SJCRH30 (cell line): ENCODE data around the gene ZCRB1. TPM values are rescaled to one million over a fixed set of nuclear protein-coding genes. Genes with fewer than 3 reads are reported as not detected.

Experiments used
- DNase-seq, 2 experiments: peaks; one replicate each; pipeline ENCODE4 v3.0.0-alpha.2; 2015 to 2020
- H3K27ac ChIP-seq: fragments of 250-450 bp; sonication (Bioruptor Pico); 2 replicates; pipeline ENCODE4 v1.5.1; 2020; ENCODE audit warnings: mild to moderate bottlenecking, moderate library complexity
- H3K27me3 ChIP-seq: fragments of 250-450 bp; sonication (Bioruptor Pico); 2 replicates; pipeline ENCODE4 v1.5.1; 2020; ENCODE audit warnings: mild to moderate bottlenecking, moderate library complexity
- H3K36me3 ChIP-seq: fragments of 250-450 bp; sonication (Bioruptor Pico); 2 replicates; pipeline ENCODE4 v1.5.1; 2020; ENCODE audit warnings: mild to moderate bottlenecking, moderate library complexity
- H3K4me1 ChIP-seq: fragments of 250-450 bp; sonication (Bioruptor Pico); 2 replicates; pipeline ENCODE4 v1.5.1; 2020; ENCODE audit warnings: mild to moderate bottlenecking, moderate library complexity
- H3K4me3 ChIP-seq: fragments of 250-450 bp; sonication (Bioruptor Pico); 2 replicates; pipeline ENCODE4 v1.5.1; 2020; ENCODE audit warnings: mild to moderate bottlenecking, moderate library complexity
- H3K9me3 ChIP-seq: fragments of 250-450 bp; sonication (Bioruptor Pico); replicated peaks from 2 replicates; pipeline ENCODE4 v1.5.1; 2020; ENCODE audit warnings: mild to moderate bottlenecking, moderate library complexity
- total RNA-seq: library from RNA; depleted of rRNA; stranded (reverse); fragments of >200 nt; shearing (Covaris generic); gene quantifications from 2 replicates; pipeline ENCODE4 v1.2.3, GENCODE V29; 2014; rRNA removed

The ZCRB1 gene
- total RNA-seq, 1 experiment from 2014 or later = 73.7 TPM

- Histone ChIP-seq H3K36me3 (no peaks in the 10 kb centered on the region), H3K27me3 (no peaks in the 10 kb centered on the region)
Measured at GRCh38 chr12:42278128-42278510, 47.8 kb downstream of the ZCRB1 start.

DNA sequence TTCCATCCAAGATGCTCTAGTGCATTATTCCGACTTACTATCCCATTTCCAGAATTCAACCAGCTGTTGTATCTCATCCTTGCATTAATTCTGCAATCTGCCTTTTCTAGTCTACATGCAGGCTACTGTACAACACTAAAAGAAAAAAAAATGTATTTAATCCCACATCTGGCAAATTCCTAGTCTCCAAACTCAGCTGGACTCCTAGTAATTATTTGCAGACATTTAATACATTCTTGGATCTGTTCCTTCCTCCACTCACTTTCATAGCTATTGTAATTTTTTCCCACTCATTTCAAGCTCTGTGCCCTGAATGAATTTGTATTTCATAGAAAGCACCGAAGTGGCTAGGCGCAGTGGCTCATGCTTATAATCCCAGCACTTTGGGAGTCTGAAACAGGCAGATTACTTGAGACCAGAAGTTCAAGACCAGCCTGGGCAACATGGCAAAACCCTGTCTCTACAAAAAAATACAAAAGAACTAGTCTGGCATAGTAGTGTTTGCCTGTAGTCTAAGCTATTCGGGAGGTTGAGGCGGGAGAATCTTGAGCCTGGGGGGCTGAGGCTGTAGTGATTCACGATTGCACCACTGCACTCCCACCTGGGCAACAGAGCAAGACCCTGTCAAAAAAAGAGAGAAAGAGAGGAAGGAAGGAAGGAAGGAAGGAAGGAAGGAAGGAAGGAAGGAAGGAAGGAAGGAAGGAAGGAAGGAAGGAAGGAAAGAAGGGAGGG is 48.3 kb downstream of the ZCRB1 start:
- DNase-seq = no peak
- Histone ChIP-seq H3K4me3 (no peak overlapping the region), H3K9me3 (0 out of 2 replicates have a peak, but pooled peaks cover 5% of the 10 kb centered on the region), H3K36me3 (no peaks in the 10 kb centered on the region), H3K27ac (no peak overlapping the region), H3K27me3 (no peaks in the 10 kb centered on the region), H3K4me1 (no peaks in the 10 kb centered on the region)

More at GRCh38 chr12:42278128-42278510, 47.8 kb downstream of the ZCRB1 start:
- DNase-seq = no peak
- Histone ChIP-seq H3K4me1 (no peaks in the 10 kb centered on the region), H3K4me3 (no peak overlapping the region), H3K27ac (no peak overlapping the region), H3K9me3 (0 out of 2 replicates have a peak, but pooled peaks cover 1% of the 10 kb centered on the region)

- no peaks in the 10 kb centered on the region for H3K36me3 ChIP-seq
- DNase-seq = no peak
- H3K27me3 ChIP-seq = no peaks in the 10 kb centered on the region
- no peaks in the 10 kb centered on the region for H3K4me1 ChIP-seq
- H3K9me3 ChIP-seq = 0 out of 2 replicates have a peak, but pooled peaks cover 5% of the 10 kb centered on the region
- no peak overlapping the region for H3K27ac ChIP-seq
- H3K4me3 ChIP-seq = no peak overlapping the region
Measured at GRCh38 chr12:42275499-42275898, 50.4 kb downstream of the ZCRB1 start.

DNA sequence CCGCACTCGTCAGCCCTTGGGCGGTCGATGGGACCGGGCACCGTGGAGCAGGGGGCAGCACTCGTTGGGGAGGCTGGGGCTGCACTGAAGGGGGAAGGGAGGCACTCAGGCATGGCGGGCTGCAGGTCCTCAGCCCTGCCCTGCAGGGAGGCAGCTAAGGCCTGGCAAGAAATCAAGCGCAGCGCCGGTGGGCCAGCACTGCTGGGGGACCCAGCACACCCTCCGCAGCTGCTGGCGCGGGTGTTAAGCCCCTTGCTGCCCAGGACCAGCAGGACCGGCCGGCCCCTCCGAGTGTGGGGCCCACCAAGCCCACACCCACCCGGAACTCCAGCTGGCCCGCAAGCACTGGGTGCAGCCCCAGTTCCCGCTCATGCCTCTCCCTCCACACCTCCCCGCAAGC is 52.2 kb downstream of the ZCRB1 start:
- Histone ChIP-seq H3K27me3 (no peaks in the 10 kb centered on the region), H3K4me1 (peaks cover 8% of the 10 kb centered on the region; the same call in 1 of the 2 replicates), H3K36me3 (no peaks in the 10 kb centered on the region), H3K4me3 (no peak overlapping the region), H3K27ac (no peak overlapping the region), H3K9me3 (0 out of 2 replicates have a peak, but pooled peaks cover 5% of the 10 kb centered on the region)
- DNase-seq = no peak

DNA sequence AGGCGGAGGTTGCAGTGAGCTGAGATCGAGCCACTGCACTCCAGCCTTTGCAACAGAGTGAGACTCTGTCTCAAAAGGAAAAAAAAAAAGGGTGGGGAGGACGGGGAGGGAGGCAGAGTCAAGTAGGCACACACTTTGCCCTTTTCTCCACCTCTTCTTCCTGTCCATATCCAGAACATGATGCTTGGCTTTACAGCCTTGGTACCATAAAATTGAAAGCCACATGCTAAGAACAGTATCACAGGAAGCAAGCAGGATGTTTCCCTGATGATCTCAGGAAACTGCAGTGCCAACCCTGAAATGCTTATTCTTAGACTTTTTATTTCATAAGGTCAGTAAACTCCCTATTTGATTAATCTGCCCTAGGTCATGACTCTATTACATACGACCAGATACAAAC is 55.3 kb downstream of the ZCRB1 start:
- H3K36me3 ChIP-seq = no peaks in the 10 kb centered on the region

GRCh38 chr12:42267413-42268190 is 58.3 kb downstream of the ZCRB1 start:
- H3K4me3 ChIP-seq = peak overlapping the region; percentile 7; the same call in 1 of the 2 replicates
- no peaks in the 10 kb centered on the region for H3K9me3 ChIP-seq
- no peak overlapping the region for H3K27ac ChIP-seq
- H3K36me3 ChIP-seq = no peaks in the 10 kb centered on the region
- H3K27me3 ChIP-seq = no peaks in the 10 kb centered on the region
- DNase-seq = peak; percentile 69 to 73
- H3K4me1 ChIP-seq = peaks cover 11% of the 10 kb centered on the region; the same call in 1 of the 2 replicates

More for the DNA sequence above, 55.3 kb downstream of the ZCRB1 start:
- no peak for DNase-seq
- Histone ChIP-seq H3K4me1 (peaks cover 8% of the 10 kb centered on the region; the same call in 1 of the 2 replicates), H3K27me3 (no peaks in the 10 kb centered on the region), H3K27ac (no peak overlapping the region), H3K4me3 (no peak overlapping the region), H3K9me3 (0 out of 2 replicates have a peak, but pooled peaks cover 5% of the 10 kb centered on the region)

GRCh38 chr12:42266579-42267230 is 59.2 kb downstream of the ZCRB1 start:
- Histone ChIP-seq H3K4me1 (peaks cover 18% of the 10 kb centered on the region; the same call in 1 of the 2 replicates), H3K4me3 (no peak overlapping the region), H3K9me3 (no peaks in the 10 kb centered on the region), H3K36me3 (no peaks in the 10 kb centered on the region), H3K27ac (no peak overlapping the region), H3K27me3 (no peaks in the 10 kb centered on the region)
- no peak for DNase-seq

GRCh38 chr12:42262271-42262670 is 63.6 kb downstream of the ZCRB1 start:
- Histone ChIP-seq H3K27ac (no peak overlapping the region), H3K9me3 (no peaks in the 10 kb centered on the region), H3K4me3 (no peak overlapping the region), H3K36me3 (no peaks in the 10 kb centered on the region), H3K4me1 (peaks cover 10% of the 10 kb centered on the region; the same call in 1 of the 2 replicates), H3K27me3 (no peaks in the 10 kb centered on the region)
- no peak for DNase-seq

Other genes with a start within 250 kb of the ZCRB1 start
- 43.6 and 48.9 TPM in 2 replicates for gene GXYLT1, start 181.2 kb downstream of the ZCRB1 start, total RNA-seq
- 25.2 and 31.5 TPM in 2 replicates for gene YAF2, start 87.8 kb downstream of the ZCRB1 start, total RNA-seq
- gene PPHLN1, start 73 bp upstream of the ZCRB1 start, total RNA-seq = 117 and 118 TPM in 2 replicates